Measurements from ENCODE around the gene SIK3. TPM values are rescaled to one million over a fixed set of nuclear protein-coding genes. Genes with fewer than 3 reads are reported as not detected.

The SIK3 gene
- total RNA-seq, 1 experiment from 2014 or later: 31.4 TPM

DNA sequence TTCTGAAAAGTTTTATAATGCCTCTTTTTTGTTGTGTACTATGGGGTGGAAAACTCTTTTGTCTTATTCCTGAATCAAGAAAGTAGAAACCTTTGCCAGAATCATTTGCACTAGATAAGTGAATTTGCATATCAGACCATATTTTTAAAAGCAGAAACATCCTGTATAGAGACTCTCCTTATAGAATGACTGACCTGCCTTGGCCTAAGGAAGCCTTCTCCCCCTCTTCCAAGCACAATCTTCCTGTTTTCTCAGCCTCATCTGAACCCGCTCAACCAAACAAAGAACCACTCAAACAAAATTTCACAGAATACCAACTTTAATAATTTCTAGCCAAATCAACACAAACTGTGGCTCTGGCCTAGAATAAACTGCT lies 60.3 kb downstream of the SIK3 start:
- Histone ChIP-seq H2BK20ac (ENCODE audit: low read depth, low read length, poor library complexity, severe bottlenecking) (no peak overlapping the region), H4K91ac (ENCODE audit: insufficient read length, low read depth, low read length) (no peak overlapping the region), H3K79me2 (ENCODE audit: insufficient read depth, low read length) (peaks cover 2% of the 10 kb centered on the region; the same call in 1 of the 2 replicates), H4K20me1 (ENCODE audit: control insufficient read depth, insufficient read depth, insufficient read length) (no peaks in the 10 kb centered on the region), H3K9me3 (ENCODE audit: control insufficient read depth, low read depth, low read length) (no peaks in the 10 kb centered on the region), H3K27ac (ENCODE audit: insufficient read length, low read depth, low read length) (no peak overlapping the region), H3K4me1 (ENCODE audit: insufficient read depth, low read length) (peaks cover 2% of the 10 kb centered on the region; the same call in 1 of the 2 replicates), H2BK5ac (ENCODE audit: insufficient read length, low read length) (no peak overlapping the region), H2BK15ac (ENCODE audit: low read depth, low read length) (no peak overlapping the region), H3K79me1 (ENCODE audit: insufficient read depth, low read depth, low read length, poor library complexity, severe bottlenecking) (no peaks in the 10 kb centered on the region), H2BK120ac (ENCODE audit: low read depth, low read length, poor library complexity, severe bottlenecking) (no peak overlapping the region), H3K23me2 (ENCODE audit: insufficient read length, low read depth, low read length, poor library complexity, severe bottlenecking) (no peaks in the 10 kb centered on the region), H3T11ph (ENCODE audit: low read length) (no peak overlapping the region), H2AFZ (ENCODE audit: low read length) (no peak overlapping the region), H3K14ac (ENCODE audit: insufficient read depth, low read length) (no peak overlapping the region), H3K18ac (ENCODE audit: insufficient read length, low read depth, low read length) (no peak overlapping the region), H3K27me3 (ENCODE audit: insufficient read depth, low read length) (no peaks in the 10 kb centered on the region), H3K23ac (ENCODE audit: insufficient read length, low read depth, low read length) (no peak overlapping the region), H4K8ac (replicated peaks; ENCODE audit: insufficient read length, low read depth, low read length) (no peak overlapping the region), H3K4me2 (ENCODE audit: insufficient read depth, insufficient read length, low read length) (no peak overlapping the region), H2AK5ac (ENCODE audit: insufficient read length, low read length) (no peak overlapping the region), H3K4ac (ENCODE audit: low read depth, low read length) (no peak overlapping the region), H4K5ac (ENCODE audit: insufficient read length, low read depth, low read length) (no peak overlapping the region), H2BK12ac (ENCODE audit: insufficient read length, low read depth, low read length) (no peak overlapping the region), H3K9ac (ENCODE audit: extremely low read depth, insufficient read length, low read length) (no peak overlapping the region), H3K56ac (ENCODE audit: insufficient read length, low read depth, low read length) (no peak overlapping the region)
- WGBS (ENCODE audit: extremely low coverage, insufficient read length, low lambda C conversion rate): no CpG with 5 or more reads among the region's 1 CpG
- H3K4me1 Mint-ChIP-seq: peaks cover 16 to 18% of the 10 kb centered on the region in 2 experiments
- no peaks in the 10 kb centered on the region for H3K27me3 Mint-ChIP-seq (ENCODE audit: low read depth)
- H3K36me3 Mint-ChIP-seq (ENCODE audit: insufficient read depth in 1 of 3, low read depth in 3 of 3): no peaks in the 10 kb centered on the region
- H3K9me3 Mint-ChIP-seq: no peaks in the 10 kb centered on the region
- H3K27ac Mint-ChIP-seq: peak overlapping the region in 1 of 3 experiments; percentile 13; a peak in 3 of 7 replicates
- TF ChIP-seq, protein P1, sequence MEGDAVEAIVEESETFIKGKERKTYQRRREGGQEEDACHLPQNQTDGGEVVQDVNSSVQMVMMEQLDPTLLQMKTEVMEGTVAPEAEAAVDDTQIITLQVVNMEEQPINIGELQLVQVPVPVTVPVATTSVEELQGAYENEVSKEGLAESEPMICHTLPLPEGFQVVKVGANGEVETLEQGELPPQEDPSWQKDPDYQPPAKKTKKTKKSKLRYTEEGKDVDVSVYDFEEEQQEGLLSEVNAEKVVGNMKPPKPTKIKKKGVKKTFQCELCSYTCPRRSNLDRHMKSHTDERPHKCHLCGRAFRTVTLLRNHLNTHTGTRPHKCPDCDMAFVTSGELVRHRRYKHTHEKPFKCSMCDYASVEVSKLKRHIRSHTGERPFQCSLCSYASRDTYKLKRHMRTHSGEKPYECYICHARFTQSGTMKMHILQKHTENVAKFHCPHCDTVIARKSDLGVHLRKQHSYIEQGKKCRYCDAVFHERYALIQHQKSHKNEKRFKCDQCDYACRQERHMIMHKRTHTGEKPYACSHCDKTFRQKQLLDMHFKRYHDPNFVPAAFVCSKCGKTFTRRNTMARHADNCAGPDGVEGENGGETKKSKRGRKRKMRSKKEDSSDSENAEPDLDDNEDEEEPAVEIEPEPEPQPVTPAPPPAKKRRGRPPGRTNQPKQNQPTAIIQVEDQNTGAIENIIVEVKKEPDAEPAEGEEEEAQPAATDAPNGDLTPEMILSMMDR (conservative IDR thresholded peaks at IDR 0.05): no peak
- no peak for DNase-seq
- no peak overlapping the region; a peak in 1 of 5 replicates for H3K4me3 Mint-ChIP-seq
